Fibroblast of mammary gland (primary cell): ENCODE measurements around the gene LMTK3.

ENCODE experiments used
- DNase-seq: peaks from one replicate; pipeline ENCODE4 v3.0.0-alpha.2; 2010; ENCODE audit warnings: low read depth
- H3K4me3 ChIP-seq: 2 replicates; pipeline ENCODE4 v1.5.1; 2011; ENCODE audit warnings: low read depth, mild to moderate bottlenecking, low read length, moderate library complexity; ENCODE audit not compliant: control insufficient read depth
- CTCF ChIP-seq: conservative IDR thresholded peaks from 2 replicates; pipeline ENCODE4 v1.5.1; 2011; ENCODE audit warnings: low read depth, low read length, inconsistent platforms; ENCODE audit not compliant: control insufficient read depth, insufficient read depth

The LMTK3 gene

DNA sequence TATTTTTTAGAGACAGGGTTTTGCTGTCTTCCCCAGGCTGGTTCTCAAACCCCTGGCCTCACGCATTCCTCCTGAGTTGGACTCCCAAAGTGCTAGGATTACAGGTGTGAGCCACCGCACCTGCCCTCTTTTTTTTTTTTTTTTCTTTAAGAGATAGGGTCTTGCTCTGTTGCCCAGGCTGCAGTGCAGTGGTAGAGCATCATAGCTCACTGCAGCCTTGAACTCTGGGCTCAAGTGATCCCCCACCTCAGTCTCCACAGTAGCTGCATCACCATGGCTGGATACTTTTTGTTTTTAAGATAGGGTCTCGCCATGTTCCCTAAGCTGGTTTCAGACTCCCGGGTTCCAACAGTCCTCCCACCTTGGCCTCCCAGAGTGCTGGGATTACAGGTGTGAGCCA, 54.8 kb downstream of the LMTK3 start:
- TF ChIP-seq CTCF = no peak
- H3K4me3 ChIP-seq = no peak overlapping the region
- no peak for DNase-seq

DNA sequence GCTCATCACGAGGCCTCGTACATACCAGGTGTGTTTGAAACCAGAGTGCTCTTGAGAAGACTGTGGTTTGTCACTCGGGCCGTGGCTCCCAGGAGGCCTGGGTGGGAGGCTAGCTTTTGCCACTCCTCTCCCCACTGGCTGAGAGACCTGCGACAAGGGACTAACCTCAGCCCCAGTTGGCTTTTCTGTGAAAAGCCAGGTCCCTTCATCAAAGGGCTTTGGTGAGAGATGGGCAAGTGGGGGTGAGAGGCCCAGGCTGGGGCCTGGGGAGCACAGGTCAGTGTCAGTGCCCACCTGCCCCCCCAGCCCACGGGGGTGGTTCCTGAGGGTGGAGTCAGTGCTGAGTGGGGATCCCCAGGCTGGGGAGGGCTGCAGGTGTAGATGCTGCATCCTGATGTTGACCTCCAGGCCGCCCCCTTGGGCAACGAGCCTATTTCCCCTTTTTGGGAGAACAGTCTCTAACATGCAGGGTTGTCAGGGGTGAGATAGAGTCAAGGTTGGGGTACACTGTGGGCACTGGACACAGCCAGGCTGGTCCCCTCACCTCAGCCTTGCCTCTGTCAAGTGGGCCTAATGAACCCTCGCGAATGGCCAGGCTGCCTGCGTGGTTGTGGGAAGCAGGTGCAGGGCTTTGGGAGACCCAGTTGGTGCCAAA, 55.6 kb downstream of the LMTK3 start:
- no peak overlapping the region for H3K4me3 ChIP-seq
- no peak for DNase-seq
- no peak for TF ChIP-seq CTCF

- no peak within 1 kb of the TSS for H3K4me3 ChIP-seq
- no peak for TF ChIP-seq CTCF
- no peak for DNase-seq
These were observed 56.3 kb downstream of the LMTK3 start, which contains the start of gene KCNJ14 for GRCh38 chr19:48455171-48455907. TSS of gene KCNJ14 (plus strand) at chr19:48455574. CDS start at chr19:48461725, 6,151 bp downstream.

DNA sequence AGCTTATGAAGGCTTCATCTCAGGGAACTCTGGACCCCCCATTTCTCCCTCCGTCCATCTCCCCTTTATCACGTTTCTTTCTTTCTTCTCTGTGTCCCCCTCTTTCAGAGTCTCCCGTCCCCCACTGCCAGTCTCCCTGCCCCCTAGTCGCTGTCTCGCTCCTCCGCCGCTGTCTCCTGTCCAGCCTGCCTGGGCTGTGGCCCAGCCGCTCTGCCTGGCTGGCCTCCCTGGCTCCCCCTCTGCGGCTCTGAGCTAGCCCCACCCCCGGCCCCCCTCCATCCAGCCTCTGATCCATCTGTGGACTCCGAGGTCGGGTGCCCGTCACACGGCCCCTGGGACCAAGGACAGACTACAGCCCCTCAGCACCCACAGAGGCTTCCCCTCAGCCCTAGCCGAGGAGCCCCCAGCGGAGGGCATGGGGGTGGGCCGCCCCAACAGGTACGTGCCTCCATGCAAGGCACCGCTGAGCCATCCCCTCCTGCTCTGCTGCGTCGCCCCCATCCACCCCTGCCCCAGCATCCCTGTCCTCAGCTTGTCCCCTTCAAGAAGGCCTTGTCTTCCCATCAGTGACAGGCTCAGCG, 57.4 kb downstream of the LMTK3 start:
- DNase-seq = no peak
- TF ChIP-seq CTCF = no peak
- no peak overlapping the region for H3K4me3 ChIP-seq

GRCh38 chr19:48452289-48453190, 59.1 kb downstream of the LMTK3 start:
- H3K4me3 ChIP-seq = no peak overlapping the region
- DNase-seq = no peak
- TF ChIP-seq CTCF = no peak

DNA sequence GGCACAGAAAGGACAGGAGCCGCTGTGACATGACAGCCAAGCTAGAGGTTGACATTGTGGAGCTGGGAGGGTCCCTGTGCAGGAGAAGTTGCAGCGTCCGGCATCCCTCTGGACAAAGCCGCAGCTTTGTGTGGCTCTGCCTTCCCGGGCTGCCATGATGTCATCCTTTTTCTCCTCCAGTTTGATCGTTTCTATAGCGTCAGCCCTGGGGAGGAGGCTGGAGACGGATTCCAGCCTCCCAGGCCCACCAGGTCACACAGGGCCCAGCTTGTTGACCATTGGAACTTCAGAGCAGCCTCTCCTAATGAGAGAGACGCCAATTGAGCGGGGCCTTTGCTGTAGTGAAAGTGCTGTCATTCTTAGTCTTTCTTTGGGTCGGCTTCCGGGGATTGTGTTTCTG, 60.0 kb downstream of the LMTK3 start:
- DNase-seq = no peak
- no peak overlapping the region for H3K4me3 ChIP-seq
- TF ChIP-seq CTCF = no peak
